NT2/D1 (cell line): ENCODE measurements around the gene ZNF644.
A peak's percentile ranks its signal among the peaks of the same experiment; 100 is the strongest.

Experiments
- DNase-seq: peaks from one replicate; pipeline ENCODE4 v3.0.0-alpha.2; 2011; ENCODE audit warnings: low read depth, low spot score
- H3K27me3 ChIP-seq: 2 replicates; pipeline ENCODE4 v1.6.0; 2011; ENCODE audit warnings: mild to moderate bottlenecking; ENCODE audit not compliant: insufficient read length, insufficient read depth
- H3K36me3 ChIP-seq: 2 replicates; pipeline ENCODE4 v1.6.1; 2011; ENCODE audit warnings: mild to moderate bottlenecking, low read length, mixed read lengths; ENCODE audit not compliant: insufficient read depth, insufficient read length
- H3K4me1 ChIP-seq: 2 replicates; pipeline ENCODE4 v1.5.1; 2011; ENCODE audit not compliant: insufficient read depth, insufficient read length
- H3K4me3 ChIP-seq: 2 replicates; pipeline ENCODE4 v1.5.1; 2011; ENCODE audit warnings: low read depth; ENCODE audit not compliant: insufficient read length
- H3K9ac ChIP-seq: 2 replicates; pipeline ENCODE4 v1.6.0; 2011; ENCODE audit warnings: low read depth; ENCODE audit not compliant: insufficient read length
- H3K9me3 ChIP-seq: 2 replicates; pipeline ENCODE4 v1.5.1; 2011; ENCODE audit warnings: mild to moderate bottlenecking, low read length; ENCODE audit not compliant: insufficient read depth
- SUZ12 ChIP-seq: IDR thresholded peaks from 2 replicates; pipeline ENCODE4 v1.6.1; 2011; ENCODE audit not compliant: insufficient read length, insufficient read depth; ENCODE audit errors: extremely low read depth
- YY1 ChIP-seq: IDR thresholded peaks from 2 replicates; pipeline ENCODE4 v1.6.1; 2011; ENCODE audit not compliant: insufficient read length, insufficient read depth
- ZNF274 ChIP-seq: IDR thresholded peaks from 2 replicates; pipeline ENCODE4 v1.6.1; 2011; ENCODE audit warnings: mild to moderate bottlenecking, low read depth, low read length

The ZNF644 gene

GRCh38 chr1:90977522-90977921 is 44.3 kb downstream of the ZNF644 start:
- no peaks in the 10 kb centered on the region for H3K9me3 ChIP-seq
- no peaks in the 10 kb centered on the region for H3K27me3 ChIP-seq
- no peaks in the 10 kb centered on the region for H3K4me1 ChIP-seq
- H3K4me3 ChIP-seq: no peak overlapping the region
- H3K9ac ChIP-seq: no peak overlapping the region
- DNase-seq: no peak
- H3K36me3 ChIP-seq: peaks cover 37% of the 10 kb centered on the region
- TF ChIP-seq ZNF274 (no peak), YY1 (no peak), SUZ12 (no peak)

- Histone ChIP-seq H3K27me3 (no peaks in the 10 kb centered on the region), H3K9me3 (no peaks in the 10 kb centered on the region), H3K4me3 (no peak overlapping the region), H3K4me1 (no peaks in the 10 kb centered on the region), H3K36me3 (peaks cover 29% of the 10 kb centered on the region), H3K9ac (no peak overlapping the region)
- peak; percentile 73 for DNase-seq
- TF ChIP-seq YY1 (no peak), ZNF274 (no peak), SUZ12 (no peak)
Measured at GRCh38 chr1:90973897-90974798, 47.7 kb downstream of the ZNF644 start.

- no peaks in the 10 kb centered on the region for H3K4me1 ChIP-seq
- H3K9me3 ChIP-seq: no peaks in the 10 kb centered on the region
- no peak for DNase-seq
- H3K36me3 ChIP-seq: peaks cover 19% of the 10 kb centered on the region
- H3K27me3 ChIP-seq: no peaks in the 10 kb centered on the region
- no peak for TF ChIP-seq SUZ12
- TF ChIP-seq ZNF274: no peak
- no peak overlapping the region for H3K9ac ChIP-seq
- H3K4me3 ChIP-seq: no peak overlapping the region
Measured at GRCh38 chr1:90970208-90970607, 51.6 kb downstream of the ZNF644 start.

GRCh38 chr1:90969241-90969640 is 52.6 kb downstream of the ZNF644 start:
- H3K9ac ChIP-seq: no peak overlapping the region
- no peaks in the 10 kb centered on the region for H3K27me3 ChIP-seq
- H3K4me1 ChIP-seq: no peaks in the 10 kb centered on the region
- no peaks in the 10 kb centered on the region for H3K9me3 ChIP-seq
- DNase-seq: no peak
- peaks cover 19% of the 10 kb centered on the region for H3K36me3 ChIP-seq
- TF ChIP-seq YY1 (no peak), SUZ12 (no peak)
- no peak overlapping the region for H3K4me3 ChIP-seq

- DNase-seq: no peak
- no peak overlapping the region for H3K9ac ChIP-seq
- TF ChIP-seq SUZ12 (no peak), YY1 (no peak), ZNF274 (no peak)
- peaks cover 8% of the 10 kb centered on the region for H3K36me3 ChIP-seq
- no peaks in the 10 kb centered on the region for H3K9me3 ChIP-seq
- no peak overlapping the region for H3K4me3 ChIP-seq
- H3K4me1 ChIP-seq: no peaks in the 10 kb centered on the region
- H3K27me3 ChIP-seq: no peaks in the 10 kb centered on the region
Measured at GRCh38 chr1:90964444-90965035, 57.3 kb downstream of the ZNF644 start.

GRCh38 chr1:90963651-90964050 is 58.2 kb downstream of the ZNF644 start:
- H3K36me3 ChIP-seq: peaks cover 4% of the 10 kb centered on the region
- H3K9me3 ChIP-seq: no peaks in the 10 kb centered on the region
- H3K4me3 ChIP-seq: no peak overlapping the region
- no peak overlapping the region for H3K9ac ChIP-seq
- no peaks in the 10 kb centered on the region for H3K27me3 ChIP-seq
- no peak for TF ChIP-seq ZNF274
- no peak for TF ChIP-seq YY1
- TF ChIP-seq SUZ12: no peak
- H3K4me1 ChIP-seq: no peaks in the 10 kb centered on the region
- no peak for DNase-seq

- Histone ChIP-seq H3K27me3 (no peaks in the 10 kb centered on the region), H3K36me3 (peaks cover 4% of the 10 kb centered on the region), H3K9me3 (no peaks in the 10 kb centered on the region), H3K4me3 (no peak overlapping the region), H3K9ac (no peak overlapping the region), H3K4me1 (no peaks in the 10 kb centered on the region)
- TF ChIP-seq ZNF274: no peak
- no peak for TF ChIP-seq YY1
- TF ChIP-seq SUZ12: no peak
- no peak for DNase-seq
Measured at GRCh38 chr1:90963236-90963635, 58.6 kb downstream of the ZNF644 start.
